HG03460 (cell line): Measurements from ENCODE around the gene DNAJC13.
"Not testable (repeated sequence)": the region's sequence is repeated elsewhere in the genome, so short reads cannot be mapped to it uniquely, and the experiment has no call there.

Experiments used
- ATAC-seq: cut with Tn5 transposase; IDR thresholded peaks from one replicate; pipeline ENCODE4 v1.9.1; 2021; ENCODE audit not compliant: unreplicated experiment

The DNAJC13 gene

GRCh38 chr3:132538072-132538471 is 120.8 kb downstream of the DNAJC13 start:
- no peak for ATAC-seq

- no peak for ATAC-seq
Observed at GRCh38 chr3:132539681-132540080, 122.4 kb downstream of the DNAJC13 start.

- no peak for ATAC-seq
Observed at GRCh38 chr3:132542577-132542976, 125.3 kb downstream of the DNAJC13 start.

- no peak for ATAC-seq
Observed at GRCh38 chr3:132543011-132543739, 125.9 kb downstream of the DNAJC13 start.

GRCh38 chr3:132544130-132544529 is 126.8 kb downstream of the DNAJC13 start:
- no peak for ATAC-seq

- ATAC-seq, result no peak
Observed at GRCh38 chr3:132545471-132545870, 128.2 kb downstream of the DNAJC13 start.

GRCh38 chr3:132549169-132549568 is 131.9 kb downstream of the DNAJC13 start:
- no peak for ATAC-seq

- ATAC-seq, result peak; percentile 90
Observed at GRCh38 chr3:132549890-132550578, 132.7 kb downstream of the DNAJC13 start.

GRCh38 chr3:132550579-132551305 is 133.4 kb downstream of the DNAJC13 start:
- ATAC-seq, result no peak

- no peak for ATAC-seq
Observed at GRCh38 chr3:132553826-132554225, 136.5 kb downstream of the DNAJC13 start.

GRCh38 chr3:132554437-132554836 is 137.1 kb downstream of the DNAJC13 start:
- ATAC-seq, result no peak

- no peak for ATAC-seq
Observed at GRCh38 chr3:132555306-132556035, 138.2 kb downstream of the DNAJC13 start.

GRCh38 chr3:132556036-132556386 is 138.7 kb downstream of the DNAJC13 start:
- ATAC-seq, result not testable (repeated sequence)

- ATAC-seq, result no peak
Observed at GRCh38 chr3:132556508-132557159, 139.3 kb downstream of the DNAJC13 start.

- no peak for ATAC-seq
Observed at GRCh38 chr3:132561003-132561402, 143.7 kb downstream of the DNAJC13 start.

GRCh38 chr3:132563420-132564069 is 146.2 kb downstream of the DNAJC13 start:
- no peak for ATAC-seq

GRCh38 chr3:132564070-132564465 is 146.8 kb downstream of the DNAJC13 start:
- ATAC-seq, result no peak

- ATAC-seq, result no peak
Observed at GRCh38 chr3:132568422-132568821, 151.1 kb downstream of the DNAJC13 start.

GRCh38 chr3:132569153-132569552 is 151.9 kb downstream of the DNAJC13 start:
- no peak for ATAC-seq

- ATAC-seq, result no peak
Observed at GRCh38 chr3:132569580-132569979, 152.3 kb downstream of the DNAJC13 start.
